GM23338 (cell line): ENCODE results near the gene ECE2. TPM values are rescaled to one million over a fixed set of nuclear protein-coding genes. Genes with fewer than 3 reads are reported as not detected.

Experiments used
- ATAC-seq: fragments of 200-7000 bp; cut with Tn5 transposase; 3 replicates; pipeline ENCODE4 v1.9.1; 2020
- DNase-seq: peaks from one replicate; pipeline ENCODE4 v3.0.0-alpha.2; 2015; ENCODE audit warnings: low spot score
- H2AFZ ChIP-seq: fragments of 200-600 bp; sonication (generic); 2 replicates; pipeline ENCODE4 v1.8.0; 2016; ENCODE audit warnings: antibody characterized with exemption, mild to moderate bottlenecking, moderate library complexity
- H3F3A ChIP-seq: fragments of 200-600 bp; sonication (generic); replicated peaks from 2 replicates; pipeline ENCODE4 v1.8.0; 2017; ENCODE audit warnings: antibody characterized with exemption, mixed run types, low read depth
- H3K27ac ChIP-seq: fragments of 200-600 bp; sonication (generic); 2 replicates; pipeline ENCODE4 v1.6.1; 2016; ENCODE audit warnings: low read depth
- H3K27me3 ChIP-seq: fragments of 200-600 bp; sonication (generic); 2 replicates; pipeline ENCODE4 v1.8.0; 2016; ENCODE audit warnings: mild to moderate bottlenecking, mixed run types, moderate library complexity; ENCODE audit not compliant: insufficient read depth
- H3K36me3 ChIP-seq: fragments of 200-600 bp; sonication (generic); 2 replicates; pipeline ENCODE4 v1.8.0; 2016; ENCODE audit warnings: mild to moderate bottlenecking; ENCODE audit not compliant: insufficient read depth
- H3K4me1 ChIP-seq: fragments of 200-600 bp; sonication (generic); 2 replicates; pipeline ENCODE4 v1.8.0; 2016; ENCODE audit warnings: mild to moderate bottlenecking, moderate library complexity; ENCODE audit not compliant: insufficient read depth
- H3K4me2 ChIP-seq: fragments of 200-600 bp; sonication (generic); 2 replicates; pipeline ENCODE4 v1.7.1; 2017; ENCODE audit warnings: mixed run types
- H3K4me3 ChIP-seq: fragments of 200-600 bp; sonication (generic); 2 replicates; pipeline ENCODE4 v1.6.1; 2016; ENCODE audit warnings: mixed run types
- H3K79me2 ChIP-seq: fragments of 200-600 bp; sonication (generic); replicated peaks from 2 replicates; pipeline ENCODE4 v1.8.0; 2017; ENCODE audit warnings: mild to moderate bottlenecking; ENCODE audit not compliant: insufficient read depth
- H3K9me2 ChIP-seq: fragments of 200-600 bp; sonication (generic); 2 replicates; pipeline ENCODE4 v1.8.0; 2017; ENCODE audit not compliant: insufficient read depth
- H4K20me1 ChIP-seq: fragments of 200-600 bp; sonication (generic); replicated peaks from 2 replicates; pipeline ENCODE4 v1.8.0; 2017; ENCODE audit warnings: mild to moderate bottlenecking; ENCODE audit not compliant: insufficient read depth
- H3K27ac Mint-ChIP-seq: 2 replicates; pipeline ENCODE4 v1.8.0; 2020; ENCODE audit warnings: inconsistent platforms, mild to moderate bottlenecking, moderate library complexity, mixed read lengths
- H3K27me3 Mint-ChIP-seq: 3 replicates; pipeline ENCODE4 v1.8.0; 2022; ENCODE audit warnings: low read depth, mild to moderate bottlenecking, moderate library complexity, mixed read lengths, inconsistent platforms; ENCODE audit not compliant: insufficient read depth, poor library complexity
- H3K36me3 Mint-ChIP-seq: 3 replicates; pipeline ENCODE4 v1.8.0; 2021; ENCODE audit warnings: low read depth, mild to moderate bottlenecking, inconsistent platforms, moderate library complexity, mixed read lengths
- H3K4me1 Mint-ChIP-seq: 3 replicates; pipeline ENCODE4 v1.8.0; 2020; ENCODE audit warnings: mild to moderate bottlenecking, inconsistent platforms, mixed read lengths
- H3K4me3 Mint-ChIP-seq: 3 replicates; pipeline ENCODE4 v1.8.0; 2021; ENCODE audit warnings: moderate library complexity, mild to moderate bottlenecking, inconsistent platforms, mixed read lengths
- H3K9me3 Mint-ChIP-seq: 3 replicates; pipeline ENCODE4 v1.8.0; 2020; ENCODE audit warnings: moderate library complexity, mild to moderate bottlenecking, inconsistent platforms, mixed read lengths
- CREB1 ChIP-seq: fragments of 250-450 bp; sonication (Bioruptor Pico); IDR thresholded peaks from 2 replicates; pipeline ENCODE4 v1.5.0; 2020; ENCODE audit warnings: low read depth, mild to moderate bottlenecking, moderate library complexity
- EZH2 ChIP-seq: fragments of 200-600 bp; sonication (generic); IDR thresholded peaks from one replicate; pipeline ENCODE4 v1.8.0; 2017; ENCODE audit warnings: antibody characterized with exemption, mild to moderate bottlenecking, low read depth; ENCODE audit not compliant: unreplicated experiment
- EZH2phosphoT487 ChIP-seq: fragments of 200-600 bp; sonication (generic); IDR thresholded peaks from one replicate; pipeline ENCODE4 v1.8.1; 2018; ENCODE audit warnings: antibody characterized with exemption; ENCODE audit not compliant: unreplicated experiment
- JUNB ChIP-seq: IDR thresholded peaks from one replicate; pipeline ENCODE4 v1.6.1; 2016; ENCODE audit warnings: antibody characterized with exemption; ENCODE audit not compliant: unreplicated experiment
- NANOG ChIP-seq: IDR thresholded peaks from 2 replicates; pipeline ENCODE4 v1.6.1; 2016; ENCODE audit warnings: antibody characterized with exemption, borderline replicate concordance
- POLR2AphosphoS5 ChIP-seq: IDR thresholded peaks from 2 replicates; pipeline ENCODE4 v1.6.1; 2016; ENCODE audit warnings: antibody characterized with exemption, low read depth
- STAT1 ChIP-seq: IDR thresholded peaks from one replicate; pipeline ENCODE4 v1.6.1; 2016; ENCODE audit warnings: antibody characterized with exemption; ENCODE audit not compliant: unreplicated experiment
- ZNF114 ChIP-seq: fragments of 250-450 bp; sonication (Bioruptor Pico); IDR thresholded peaks from 2 replicates; pipeline ENCODE4 v1.5.0; 2020; ENCODE audit warnings: mild to moderate bottlenecking, moderate library complexity
- ZNF331 ChIP-seq: fragments of 250-450 bp; sonication (Bioruptor Pico); IDR thresholded peaks from 2 replicates; pipeline ENCODE4 v1.5.0; 2020; ENCODE audit warnings: low read depth, mild to moderate bottlenecking, moderate library complexity
- polyA plus RNA-seq: library from polyadenylated mRNA; unstranded; fragments of >200 nt; fragmentation: Nextera tagmentation; extraction: Ambion mirVana; gene quantifications from 2 replicates; pipeline ENCODE4 v1.2.1, GENCODE V29; 2016
- total RNA-seq: library from RNA; depleted of rRNA; stranded (reverse); fragments of >200 nt; shearing (Covaris generic); gene quantifications from 2 replicates; pipeline ENCODE4 v1.2.3, GENCODE V29; 2014
- TF ChIP-seq, protein P1 (sequence below): fragments of 250-450 bp; sonication (Bioruptor Pico); IDR thresholded peaks from 2 replicates; pipeline ENCODE4 v1.5.0; 2020; ENCODE audit warnings: mild to moderate bottlenecking, moderate library complexity
- TF ChIP-seq, protein P2 (sequence below): IDR thresholded peaks from one replicate; pipeline ENCODE4 v1.6.1; 2018; ENCODE audit warnings: antibody characterized with exemption; ENCODE audit not compliant: unreplicated experiment
- TF ChIP-seq, protein P3 (sequence below): IDR thresholded peaks from 2 replicates; pipeline ENCODE4 v1.6.1; 2016; ENCODE audit warnings: antibody characterized with exemption
- TF ChIP-seq, protein P4 (sequence below), 2 experiments: fragments of 200-600 bp in 1 of 2; sonication (generic) in 1 of 2; conservative IDR thresholded peaks; 2 replicates each; pipeline versions ENCODE4 v1.5.1 to v1.6.1; 2016 to 2017; ENCODE audit warnings: antibody characterized with exemption in 2 of 2, low read depth in 2 of 2, mild to moderate bottlenecking in 2 of 2, moderate library complexity in 1 of 2

ECE2 gene
- total and polyA plus RNA-seq, 2 experiments from 2014 or later: 0.24 to 0.48 TPM

DNA sequence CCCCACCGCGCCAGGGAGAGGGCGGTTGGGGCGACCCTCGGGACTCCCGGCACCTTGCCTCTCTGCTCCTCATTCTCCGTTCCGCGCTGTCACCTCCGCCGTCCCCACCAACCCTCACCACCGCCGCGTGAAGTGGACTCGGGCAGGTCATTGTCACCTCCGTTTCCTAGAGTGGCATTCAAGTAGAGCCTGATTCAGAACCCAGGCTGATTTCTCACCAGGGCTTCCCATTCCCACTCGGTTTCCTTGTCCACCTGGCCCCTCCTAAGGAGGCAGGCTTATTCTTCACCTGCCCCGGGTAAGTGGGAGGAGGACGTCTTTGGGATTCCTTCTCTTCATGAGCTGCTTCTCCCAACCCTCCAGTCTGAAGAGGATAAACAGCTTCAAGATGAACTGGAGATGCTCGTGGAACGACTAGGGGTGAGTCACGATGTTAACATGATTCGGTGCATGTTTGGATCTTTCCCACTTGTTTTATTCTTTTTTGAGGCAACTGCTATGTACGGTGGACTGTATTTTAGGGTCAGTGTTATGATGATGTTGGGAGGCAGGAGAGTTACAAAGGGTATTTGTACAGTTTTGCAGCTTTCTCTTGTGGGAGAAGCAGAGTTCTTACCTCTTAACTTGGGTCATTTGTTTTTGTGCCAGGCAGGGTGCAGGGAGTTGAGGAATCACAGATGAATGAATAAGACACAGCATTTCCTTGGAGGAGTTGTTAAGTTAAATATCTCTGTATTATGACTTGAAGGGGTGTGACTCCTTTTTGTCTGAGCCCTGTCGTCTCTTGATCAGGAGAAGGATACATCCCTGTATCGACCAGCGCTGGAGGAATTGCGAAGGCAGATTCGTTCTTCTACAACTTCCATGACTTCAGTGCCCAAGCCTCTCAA lies 23.9 kb downstream of the ECE2 start:
- H3K36me3 Mint-ChIP-seq: peaks cover 54% of the 10 kb centered on the region
- Histone ChIP-seq H4K20me1 (peaks cover 18% of the 10 kb centered on the region), H3K4me1 (peaks cover 7% of the 10 kb centered on the region; the same call in 1 of the 2 replicates), H3K4me3 (peak overlapping the region; percentile 98), H2AFZ (0 out of 2 replicates have a peak overlapping the region, but pooled peaks have one; percentile 23), H3K27me3 (no peaks in the 10 kb centered on the region), H3K79me2 (peaks cover 37% of the 10 kb centered on the region), H3K27ac (0 out of 2 replicates have a peak overlapping the region, but pooled peaks have one; percentile 45), H3K9me2 (no peaks in the 10 kb centered on the region), H3K36me3 (peaks cover 37% of the 10 kb centered on the region), H3K4me2 (peak overlapping the region; percentile 99), H3F3A (peaks cover 15% of the 10 kb centered on the region; the same call in 1 of the 2 replicates)
- H3K4me3 Mint-ChIP-seq: peak overlapping the region; percentile 99
- peaks cover 10% of the 10 kb centered on the region for H3K4me1 Mint-ChIP-seq
- H3K27ac Mint-ChIP-seq: peak overlapping the region; percentile 95
- DNase-seq (no peak), ATAC-seq (no peak)
- no peaks in the 10 kb centered on the region for H3K9me3 Mint-ChIP-seq
- TF ChIP-seq, protein P1, sequence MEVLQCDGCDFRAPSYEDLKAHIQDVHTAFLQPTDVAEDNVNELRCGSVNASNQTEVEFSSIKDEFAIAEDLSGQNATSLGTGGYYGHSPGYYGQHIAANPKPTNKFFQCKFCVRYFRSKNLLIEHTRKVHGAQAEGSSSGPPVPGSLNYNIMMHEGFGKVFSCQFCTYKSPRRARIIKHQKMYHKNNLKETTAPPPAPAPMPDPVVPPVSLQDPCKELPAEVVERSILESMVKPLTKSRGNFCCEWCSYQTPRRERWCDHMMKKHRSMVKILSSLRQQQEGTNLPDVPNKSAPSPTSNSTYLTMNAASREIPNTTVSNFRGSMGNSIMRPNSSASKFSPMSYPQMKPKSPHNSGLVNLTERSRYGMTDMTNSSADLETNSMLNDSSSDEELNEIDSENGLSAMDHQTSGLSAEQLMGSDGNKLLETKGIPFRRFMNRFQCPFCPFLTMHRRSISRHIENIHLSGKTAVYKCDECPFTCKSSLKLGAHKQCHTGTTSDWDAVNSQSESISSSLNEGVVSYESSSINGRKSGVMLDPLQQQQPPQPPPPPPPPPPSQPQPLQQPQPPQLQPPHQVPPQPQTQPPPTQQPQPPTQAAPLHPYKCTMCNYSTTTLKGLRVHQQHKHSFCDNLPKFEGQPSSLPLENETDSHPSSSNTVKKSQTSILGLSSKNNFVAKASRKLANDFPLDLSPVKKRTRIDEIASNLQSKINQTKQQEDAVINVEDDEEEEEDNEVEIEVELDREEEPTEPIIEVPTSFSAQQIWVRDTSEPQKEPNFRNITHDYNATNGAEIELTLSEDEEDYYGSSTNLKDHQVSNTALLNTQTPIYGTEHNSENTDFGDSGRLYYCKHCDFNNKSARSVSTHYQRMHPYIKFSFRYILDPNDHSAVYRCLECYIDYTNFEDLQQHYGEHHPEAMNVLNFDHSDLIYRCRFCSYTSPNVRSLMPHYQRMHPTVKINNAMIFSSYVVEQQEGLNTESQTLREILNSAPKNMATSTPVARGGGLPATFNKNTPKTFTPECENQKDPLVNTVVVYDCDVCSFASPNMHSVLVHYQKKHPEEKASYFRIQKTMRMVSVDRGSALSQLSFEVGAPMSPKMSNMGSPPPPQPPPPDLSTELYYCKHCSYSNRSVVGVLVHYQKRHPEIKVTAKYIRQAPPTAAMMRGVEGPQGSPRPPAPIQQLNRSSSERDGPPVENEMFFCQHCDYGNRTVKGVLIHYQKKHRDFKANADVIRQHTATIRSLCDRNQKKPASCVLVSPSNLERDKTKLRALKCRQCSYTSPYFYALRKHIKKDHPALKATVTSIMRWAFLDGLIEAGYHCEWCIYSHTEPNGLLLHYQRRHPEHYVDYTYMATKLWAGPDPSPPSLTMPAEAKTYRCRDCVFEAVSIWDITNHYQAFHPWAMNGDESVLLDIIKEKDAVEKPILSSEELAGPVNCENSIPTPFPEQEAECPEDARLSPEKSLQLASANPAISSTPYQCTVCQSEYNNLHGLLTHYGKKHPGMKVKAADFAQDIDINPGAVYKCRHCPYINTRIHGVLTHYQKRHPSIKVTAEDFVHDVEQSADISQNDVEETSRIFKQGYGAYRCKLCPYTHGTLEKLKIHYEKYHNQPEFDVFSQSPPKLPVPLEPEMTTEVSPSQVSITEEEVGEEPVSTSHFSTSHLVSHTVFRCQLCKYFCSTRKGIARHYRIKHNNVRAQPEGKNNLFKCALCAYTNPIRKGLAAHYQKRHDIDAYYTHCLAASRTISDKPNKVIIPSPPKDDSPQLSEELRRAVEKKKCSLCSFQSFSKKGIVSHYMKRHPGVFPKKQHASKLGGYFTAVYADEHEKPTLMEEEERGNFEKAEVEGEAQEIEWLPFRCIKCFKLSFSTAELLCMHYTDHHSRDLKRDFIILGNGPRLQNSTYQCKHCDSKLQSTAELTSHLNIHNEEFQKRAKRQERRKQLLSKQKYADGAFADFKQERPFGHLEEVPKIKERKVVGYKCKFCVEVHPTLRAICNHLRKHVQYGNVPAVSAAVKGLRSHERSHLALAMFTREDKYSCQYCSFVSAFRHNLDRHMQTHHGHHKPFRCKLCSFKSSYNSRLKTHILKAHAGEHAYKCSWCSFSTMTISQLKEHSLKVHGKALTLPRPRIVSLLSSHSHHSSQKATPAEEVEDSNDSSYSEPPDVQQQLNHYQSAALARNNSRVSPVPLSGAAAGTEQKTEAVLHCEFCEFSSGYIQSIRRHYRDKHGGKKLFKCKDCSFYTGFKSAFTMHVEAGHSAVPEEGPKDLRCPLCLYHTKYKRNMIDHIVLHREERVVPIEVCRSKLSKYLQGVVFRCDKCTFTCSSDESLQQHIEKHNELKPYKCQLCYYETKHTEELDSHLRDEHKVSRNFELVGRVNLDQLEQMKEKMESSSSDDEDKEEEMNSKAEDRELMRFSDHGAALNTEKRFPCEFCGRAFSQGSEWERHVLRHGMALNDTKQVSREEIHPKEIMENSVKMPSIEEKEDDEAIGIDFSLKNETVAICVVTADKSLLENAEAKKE: no peak
- no peak for TF ChIP-seq EZH2
- TF ChIP-seq ZNF114 (CRISPR knock-in tag): no peak
- TF ChIP-seq ZNF331 (CRISPR knock-in tag): no peak
- TF ChIP-seq STAT1: no peak
- TF ChIP-seq, protein P2, sequence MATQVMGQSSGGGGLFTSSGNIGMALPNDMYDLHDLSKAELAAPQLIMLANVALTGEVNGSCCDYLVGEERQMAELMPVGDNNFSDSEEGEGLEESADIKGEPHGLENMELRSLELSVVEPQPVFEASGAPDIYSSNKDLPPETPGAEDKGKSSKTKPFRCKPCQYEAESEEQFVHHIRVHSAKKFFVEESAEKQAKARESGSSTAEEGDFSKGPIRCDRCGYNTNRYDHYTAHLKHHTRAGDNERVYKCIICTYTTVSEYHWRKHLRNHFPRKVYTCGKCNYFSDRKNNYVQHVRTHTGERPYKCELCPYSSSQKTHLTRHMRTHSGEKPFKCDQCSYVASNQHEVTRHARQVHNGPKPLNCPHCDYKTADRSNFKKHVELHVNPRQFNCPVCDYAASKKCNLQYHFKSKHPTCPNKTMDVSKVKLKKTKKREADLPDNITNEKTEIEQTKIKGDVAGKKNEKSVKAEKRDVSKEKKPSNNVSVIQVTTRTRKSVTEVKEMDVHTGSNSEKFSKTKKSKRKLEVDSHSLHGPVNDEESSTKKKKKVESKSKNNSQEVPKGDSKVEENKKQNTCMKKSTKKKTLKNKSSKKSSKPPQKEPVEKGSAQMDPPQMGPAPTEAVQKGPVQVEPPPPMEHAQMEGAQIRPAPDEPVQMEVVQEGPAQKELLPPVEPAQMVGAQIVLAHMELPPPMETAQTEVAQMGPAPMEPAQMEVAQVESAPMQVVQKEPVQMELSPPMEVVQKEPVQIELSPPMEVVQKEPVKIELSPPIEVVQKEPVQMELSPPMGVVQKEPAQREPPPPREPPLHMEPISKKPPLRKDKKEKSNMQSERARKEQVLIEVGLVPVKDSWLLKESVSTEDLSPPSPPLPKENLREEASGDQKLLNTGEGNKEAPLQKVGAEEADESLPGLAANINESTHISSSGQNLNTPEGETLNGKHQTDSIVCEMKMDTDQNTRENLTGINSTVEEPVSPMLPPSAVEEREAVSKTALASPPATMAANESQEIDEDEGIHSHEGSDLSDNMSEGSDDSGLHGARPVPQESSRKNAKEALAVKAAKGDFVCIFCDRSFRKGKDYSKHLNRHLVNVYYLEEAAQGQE: no peak
- TF ChIP-seq, protein P3, sequence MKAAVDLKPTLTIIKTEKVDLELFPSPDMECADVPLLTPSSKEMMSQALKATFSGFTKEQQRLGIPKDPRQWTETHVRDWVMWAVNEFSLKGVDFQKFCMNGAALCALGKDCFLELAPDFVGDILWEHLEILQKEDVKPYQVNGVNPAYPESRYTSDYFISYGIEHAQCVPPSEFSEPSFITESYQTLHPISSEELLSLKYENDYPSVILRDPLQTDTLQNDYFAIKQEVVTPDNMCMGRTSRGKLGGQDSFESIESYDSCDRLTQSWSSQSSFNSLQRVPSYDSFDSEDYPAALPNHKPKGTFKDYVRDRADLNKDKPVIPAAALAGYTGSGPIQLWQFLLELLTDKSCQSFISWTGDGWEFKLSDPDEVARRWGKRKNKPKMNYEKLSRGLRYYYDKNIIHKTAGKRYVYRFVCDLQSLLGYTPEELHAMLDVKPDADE: no peak
- no peak for TF ChIP-seq NANOG
- TF ChIP-seq EZH2phosphoT487: no peak
- no peak for TF ChIP-seq JUNB
- TF ChIP-seq CREB1: no peak
- TF ChIP-seq, protein P4, sequence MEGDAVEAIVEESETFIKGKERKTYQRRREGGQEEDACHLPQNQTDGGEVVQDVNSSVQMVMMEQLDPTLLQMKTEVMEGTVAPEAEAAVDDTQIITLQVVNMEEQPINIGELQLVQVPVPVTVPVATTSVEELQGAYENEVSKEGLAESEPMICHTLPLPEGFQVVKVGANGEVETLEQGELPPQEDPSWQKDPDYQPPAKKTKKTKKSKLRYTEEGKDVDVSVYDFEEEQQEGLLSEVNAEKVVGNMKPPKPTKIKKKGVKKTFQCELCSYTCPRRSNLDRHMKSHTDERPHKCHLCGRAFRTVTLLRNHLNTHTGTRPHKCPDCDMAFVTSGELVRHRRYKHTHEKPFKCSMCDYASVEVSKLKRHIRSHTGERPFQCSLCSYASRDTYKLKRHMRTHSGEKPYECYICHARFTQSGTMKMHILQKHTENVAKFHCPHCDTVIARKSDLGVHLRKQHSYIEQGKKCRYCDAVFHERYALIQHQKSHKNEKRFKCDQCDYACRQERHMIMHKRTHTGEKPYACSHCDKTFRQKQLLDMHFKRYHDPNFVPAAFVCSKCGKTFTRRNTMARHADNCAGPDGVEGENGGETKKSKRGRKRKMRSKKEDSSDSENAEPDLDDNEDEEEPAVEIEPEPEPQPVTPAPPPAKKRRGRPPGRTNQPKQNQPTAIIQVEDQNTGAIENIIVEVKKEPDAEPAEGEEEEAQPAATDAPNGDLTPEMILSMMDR (conservative IDR thresholded peaks at IDR 0.05; ENCODE audit: low read depth in 2 of 2): no peak
- TF ChIP-seq POLR2AphosphoS5: no peak
- peaks cover 10% of the 10 kb centered on the region for H3K27me3 Mint-ChIP-seq
